Fibroblast of lung (primary cell): ENCODE data around the gene KYAT1. TPM values are rescaled to one million over a fixed set of nuclear protein-coding genes. Genes with fewer than 3 reads are reported as not detected.

Experiments used
- DNase-seq, 2 donors: peaks; one replicate each; pipeline versions ENCODE4 v3.0.0 to v3.0.0-alpha.2; 2010; ENCODE audit warnings: low read depth in 2 of 2
- H2AFZ ChIP-seq: 2 replicates; pipeline ENCODE4 v1.5.1; 2012; ENCODE audit warnings: low read length, control low read depth, inconsistent platforms
- H3K27ac ChIP-seq: 2 replicates; pipeline ENCODE4 v1.5.1; 2011; ENCODE audit warnings: low read length, control low read depth; ENCODE audit not compliant: insufficient read depth
- H3K27me3 ChIP-seq: 2 replicates; pipeline ENCODE4 v1.5.1; 2011; ENCODE audit warnings: mild to moderate bottlenecking, low read length; ENCODE audit not compliant: control insufficient read depth, insufficient read depth
- H3K36me3 ChIP-seq: 2 replicates; pipeline ENCODE4 v1.5.1; 2011; ENCODE audit warnings: low read length; ENCODE audit not compliant: control insufficient read depth, insufficient read depth
- H3K4me1 ChIP-seq: 2 replicates; pipeline ENCODE4 v1.5.1; 2011; ENCODE audit warnings: low read length; ENCODE audit not compliant: control insufficient read depth, insufficient read depth; ENCODE audit errors: extremely low read depth
- H3K4me2 ChIP-seq: 2 replicates; pipeline ENCODE4 v1.5.1; 2011; ENCODE audit warnings: low read length, control low read depth; ENCODE audit not compliant: insufficient read depth; ENCODE audit errors: extremely low read depth
- H3K4me3 ChIP-seq, 4 experiments: fragments of 200-600 bp in 1 of 4; sonication (generic) in 1 of 4; replicated peaks in 1 of 4; 2 replicates each; pipeline ENCODE4 v1.5.1; 2011 to 2016; ENCODE audit warnings: low read length in 4 of 4, low read depth in 3 of 4, mild to moderate bottlenecking in 3 of 4, control low read depth in 2 of 4, inconsistent platforms in 1 of 4, mixed read lengths in 1 of 4; ENCODE audit not compliant: insufficient read depth in 1 of 4; ENCODE audit errors: control extremely low read depth in 1 of 4
- H3K79me2 ChIP-seq: 2 replicates; pipeline ENCODE4 v1.5.1; 2012; ENCODE audit warnings: mild to moderate bottlenecking, low read length, inconsistent platforms; ENCODE audit not compliant: control insufficient read depth, insufficient read depth
- H3K9ac ChIP-seq: 2 replicates; pipeline ENCODE4 v1.5.1; 2011; ENCODE audit warnings: mild to moderate bottlenecking, low read length, control low read depth; ENCODE audit not compliant: insufficient read depth
- H3K9me3 ChIP-seq: 2 replicates; pipeline ENCODE4 v1.5.1; 2012; ENCODE audit warnings: low read depth, low read length; ENCODE audit not compliant: control insufficient read depth, insufficient read depth
- H4K20me1 ChIP-seq: 2 replicates; pipeline ENCODE4 v1.5.1; 2011; ENCODE audit warnings: low read length; ENCODE audit not compliant: control insufficient read depth, insufficient read depth; ENCODE audit errors: extremely low read depth
- CTCF ChIP-seq, 2 donors: IDR thresholded peaks in 1 of 2; conservative IDR thresholded peaks in 1 of 2; 1 replicate in 1 of 2; 2 replicates in 1 of 2; pipeline ENCODE4 v1.5.1; 2011 to 2012; ENCODE audit warnings: low read length in 2 of 2, control low read depth in 1 of 2, inconsistent platforms in 1 of 2, low read depth in 1 of 2, mild to moderate bottlenecking in 1 of 2
- EZH2 ChIP-seq: IDR thresholded peaks from 2 replicates; pipeline ENCODE4 v1.5.1; 2012; ENCODE audit warnings: low read length, control low read depth, mild to moderate bottlenecking; ENCODE audit errors: missing control alignments
- polyA plus RNA-seq, 2 donors: library from polyadenylated mRNA; depleted of rRNA in 1 of 2; stranded (reverse) in 1 of 2; unstranded in 1 of 2; fragments of >200 nt; gene quantifications; 2 replicates each; pipeline ENCODE4 v1.2.1, GENCODE V29; 2011 to 2012; ENCODE audit warnings: missing spikeins in 1 of 2
- total RNA-seq: library from RNA; depleted of rRNA; stranded (reverse); fragments of >200 nt; gene quantifications from 2 replicates; pipeline ENCODE4 v1.2.1, GENCODE V29; 2014

KYAT1 gene
- total and polyA plus RNA-seq, 2 donors (not counting 1 experiment from before 2014, with no cell fraction given): 4.7 to 12.4 TPM

GRCh38 chr9:128899566-128900322 is 18.0 kb upstream of the KYAT1 start:
- Histone ChIP-seq H3K4me1 (peaks cover 2% of the 10 kb centered on the region), H3K9ac (no peak overlapping the region), H3K9me3 (no peaks in the 10 kb centered on the region), H3K27ac (no peak overlapping the region), H3K79me2 (peaks cover 11% of the 10 kb centered on the region), H3K4me2 (no peak overlapping the region), H2AFZ (no peak overlapping the region), H3K4me3 (no peak overlapping the region), H3K27me3 (no peaks in the 10 kb centered on the region), H4K20me1 (no peaks in the 10 kb centered on the region), H3K36me3 (peaks cover 8% of the 10 kb centered on the region)
- no peak for DNase-seq
- TF ChIP-seq CTCF (conservative IDR thresholded peaks at IDR 0.05 in 1 of 2, IDR thresholded peaks at IDR 0.05 in 1 of 2; ENCODE audit: low read depth in 1 of 2, low read length in 2 of 2) (no peak), EZH2 (no peak)

GRCh38 chr9:128898845-128899565 is 17.3 kb upstream of the KYAT1 start:
- Histone ChIP-seq H3K79me2 (peaks cover 11% of the 10 kb centered on the region), H3K36me3 (peaks cover 8% of the 10 kb centered on the region), H3K9ac (no peak overlapping the region), H3K4me3 (no peak overlapping the region), H3K27ac (no peak overlapping the region), H3K4me2 (no peak overlapping the region), H3K27me3 (no peaks in the 10 kb centered on the region), H4K20me1 (no peaks in the 10 kb centered on the region), H3K4me1 (peaks cover 2% of the 10 kb centered on the region), H3K9me3 (no peaks in the 10 kb centered on the region), H2AFZ (no peak overlapping the region)
- no peak for TF ChIP-seq CTCF (conservative IDR thresholded peaks at IDR 0.05 in 1 of 2, IDR thresholded peaks at IDR 0.05 in 1 of 2; ENCODE audit: low read depth in 1 of 2, low read length in 2 of 2)
- DNase-seq: no peak

- Histone ChIP-seq H3K27me3 (no peaks in the 10 kb centered on the region), H3K4me1 (peaks cover 2% of the 10 kb centered on the region), H3K4me2 (no peak overlapping the region), H3K27ac (no peak overlapping the region), H4K20me1 (no peaks in the 10 kb centered on the region), H3K36me3 (peaks cover 8% of the 10 kb centered on the region), H3K4me3 (no peak overlapping the region), H2AFZ (no peak overlapping the region), H3K9ac (no peak overlapping the region), H3K9me3 (no peaks in the 10 kb centered on the region), H3K79me2 (peaks cover 12% of the 10 kb centered on the region)
- DNase-seq: no peak
- no peak for TF ChIP-seq EZH2
- TF ChIP-seq CTCF (conservative IDR thresholded peaks at IDR 0.05 in 1 of 2, IDR thresholded peaks at IDR 0.05 in 1 of 2; ENCODE audit: low read depth in 1 of 2, low read length in 2 of 2): no peak
Measured at GRCh38 chr9:128898382-128898781, 16.6 kb upstream of the KYAT1 start.
